ENCODE measurements around the gene GPANK1.

The GPANK1 gene

DNA sequence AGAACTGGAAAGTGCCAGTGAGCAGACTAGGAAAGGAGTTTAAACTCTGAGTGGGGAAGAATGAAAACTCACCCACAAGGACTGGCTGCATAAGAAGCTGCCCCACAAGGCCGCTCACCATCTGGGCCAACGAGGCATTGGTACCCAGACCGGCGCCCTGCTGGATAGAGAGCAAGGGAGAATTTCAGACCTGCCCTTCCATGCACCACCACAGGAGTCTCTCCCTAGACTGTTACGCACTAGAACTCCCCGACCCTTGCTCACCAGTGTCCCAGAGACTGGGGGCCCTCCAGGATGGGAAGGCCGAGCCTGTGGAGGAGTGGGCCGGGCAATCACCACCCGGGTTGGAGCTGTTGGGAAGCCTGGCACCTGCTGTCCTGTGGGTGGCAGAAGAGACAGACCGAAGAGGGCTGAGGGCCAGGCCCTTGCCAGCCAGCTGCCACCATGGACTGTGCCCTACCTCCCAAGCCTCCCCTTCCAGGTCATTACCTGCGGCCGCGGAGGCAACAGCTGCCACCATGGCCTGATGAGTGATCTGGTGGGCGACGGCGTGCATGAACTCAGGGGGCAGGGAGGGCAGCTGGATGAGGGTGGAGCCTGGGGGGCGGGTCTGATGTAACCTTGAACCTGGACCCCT, 20.9 kb downstream of the GPANK1 start:
- TF ChIP-seq CTBP1 (IDR thresholded peaks at IDR 0.05; ENCODE audit: borderline replicate concordance) (no peak), ZNF384 (IDR thresholded peaks at IDR 0.05) (no peak), NFRKB (IDR thresholded peaks at IDR 0.05) (no peak)
- no peak for DNase-seq (ENCODE audit: extremely low spot score)
- ChIA-PET POLR2A (interaction anchor here (1.0 to 1.9 kb wide), 5 partner anchors 9 to 21 kb away, joined by 3 to 5 read pairs (median 4); partner anchors contain the start of genes BAG6, C6orf47 and GPANK1), CTCF (interaction anchor here (0.5 kb wide), 1 partner anchor 242 kb away, joined by 3 read pairs; no protein-coding TSS in a partner anchor)

DNA sequence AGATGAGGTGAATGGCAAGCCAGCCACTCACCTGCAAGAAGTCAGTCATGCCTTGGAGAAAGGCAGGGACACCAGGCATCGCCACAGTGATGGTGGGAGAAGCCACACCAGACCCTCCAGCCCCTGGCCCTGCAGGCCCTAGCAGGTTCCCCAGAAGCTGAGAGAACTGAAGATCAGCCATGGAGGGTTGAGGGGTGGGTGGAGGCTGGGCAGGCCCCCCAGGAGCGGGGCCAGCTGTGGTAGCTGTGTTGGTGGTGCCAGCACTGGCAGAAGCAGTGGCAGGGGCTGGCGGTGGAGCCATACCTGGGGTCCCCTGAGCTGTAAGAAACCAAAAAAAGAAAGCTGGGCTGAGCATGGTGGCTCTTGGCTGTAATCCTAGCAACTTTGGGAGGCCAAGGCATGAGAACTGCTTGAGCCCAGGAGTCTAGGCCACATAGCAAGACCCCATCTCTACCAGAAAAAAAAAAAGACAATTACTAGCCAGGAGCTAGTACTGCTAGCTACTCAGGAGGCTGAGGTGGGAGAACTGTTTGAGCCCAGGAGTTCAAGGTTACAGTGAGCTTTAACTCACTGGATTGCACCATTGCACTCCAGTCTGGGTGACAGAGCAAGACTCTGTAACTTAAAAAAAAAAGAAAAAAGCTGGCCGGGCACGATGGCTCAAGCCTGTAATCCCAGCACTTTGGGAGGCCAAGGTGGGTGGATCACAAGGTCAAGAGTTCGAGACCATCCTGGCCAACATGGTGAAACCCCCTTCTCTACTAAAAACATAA, 21.8 kb downstream of the GPANK1 start:
- CTCF ChIA-PET, result no interaction called here
- DNase-seq (ENCODE audit: extremely low spot score), result no peak
- TF ChIP-seq ZNF384 (IDR thresholded peaks at IDR 0.05) (no peak), NFRKB (IDR thresholded peaks at IDR 0.05) (no peak), L3MBTL2 (conservative IDR thresholded peaks at IDR 0.05) (no peak), FOXA1 (IDR thresholded peaks at IDR 0.05) (no peak)
- TF ChIP-seq, protein P1, sequence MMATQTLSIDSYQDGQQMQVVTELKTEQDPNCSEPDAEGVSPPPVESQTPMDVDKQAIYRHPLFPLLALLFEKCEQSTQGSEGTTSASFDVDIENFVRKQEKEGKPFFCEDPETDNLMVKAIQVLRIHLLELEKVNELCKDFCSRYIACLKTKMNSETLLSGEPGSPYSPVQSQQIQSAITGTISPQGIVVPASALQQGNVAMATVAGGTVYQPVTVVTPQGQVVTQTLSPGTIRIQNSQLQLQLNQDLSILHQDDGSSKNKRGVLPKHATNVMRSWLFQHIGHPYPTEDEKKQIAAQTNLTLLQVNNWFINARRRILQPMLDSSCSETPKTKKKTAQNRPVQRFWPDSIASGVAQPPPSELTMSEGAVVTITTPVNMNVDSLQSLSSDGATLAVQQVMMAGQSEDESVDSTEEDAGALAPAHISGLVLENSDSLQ (IDR thresholded peaks at IDR 0.05), result no peak
- POLR2A ChIA-PET, result interaction anchor here (0.8 to 1.9 kb wide), 6 partner anchors 8 to 101 kb away, joined by 3 to 5 read pairs (median 4); partner anchors contain the start of genes BAG6, C6orf47, DDX39B and GPANK1

DNA sequence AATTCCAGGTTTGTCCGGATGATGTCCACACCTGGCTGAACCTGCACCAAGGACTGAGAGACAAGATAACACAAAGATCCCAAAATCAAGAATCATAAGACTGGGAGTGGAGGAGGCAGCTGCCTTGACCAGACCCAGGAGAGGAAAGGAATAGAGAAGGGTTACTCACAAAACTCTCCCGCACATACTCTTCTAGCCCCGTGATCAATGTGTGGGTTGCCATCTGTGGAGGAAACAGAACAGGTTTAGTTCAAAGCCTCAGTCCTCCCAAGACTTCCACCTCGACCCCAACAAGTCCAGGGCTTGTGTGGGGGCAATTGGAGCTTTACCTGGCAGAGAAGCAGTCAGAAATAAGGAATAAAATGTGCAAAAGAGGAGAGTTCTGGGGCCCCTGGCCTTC, 23.4 kb downstream of the GPANK1 start:
- DNase-seq (ENCODE audit: extremely low spot score), result no peak
- ChIA-PET CTCF (no interaction called here), POLR2A (interaction anchor here (3.1 kb wide), 1 partner anchor 10 kb away, joined by 19 read pairs; the partner anchor contains the start of gene BAG6)

DNA sequence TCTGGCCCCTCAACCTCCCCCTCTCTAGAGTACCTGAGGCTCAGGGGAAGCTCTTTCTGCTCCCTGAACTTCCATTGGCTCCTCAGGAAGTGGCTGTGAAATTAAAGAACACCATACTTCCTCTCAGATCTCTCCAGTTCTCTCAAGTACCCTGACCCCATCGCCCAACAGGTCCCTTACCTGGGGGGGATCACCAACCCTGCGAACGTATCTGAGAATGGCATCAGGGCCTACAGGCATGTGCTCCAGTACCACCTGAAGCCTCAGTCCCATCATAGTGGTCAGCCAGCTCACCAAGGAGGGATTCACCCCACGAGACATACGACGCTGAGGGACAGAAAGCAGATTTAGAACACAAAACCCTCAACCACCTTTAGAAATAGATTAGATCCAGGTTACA, 24.2 kb downstream of the GPANK1 start:
- DNase-seq (ENCODE audit: extremely low spot score), result no peak
- no peak for TF ChIP-seq FOXM1 (IDR thresholded peaks at IDR 0.05; ENCODE audit: borderline replicate concordance)
- TF ChIP-seq HDGF (IDR thresholded peaks at IDR 0.05; ENCODE audit: borderline replicate concordance), result no peak
- TF ChIP-seq NFRKB (IDR thresholded peaks at IDR 0.05), result no peak
- no peak for TF ChIP-seq SP1 (IDR thresholded peaks at IDR 0.05)
- TF ChIP-seq BHLHE40 (IDR thresholded peaks at IDR 0.05; ENCODE audit: borderline replicate concordance), result no peak
- no peak for TF ChIP-seq FOXK2 (IDR thresholded peaks at IDR 0.05)
- no peak for TF ChIP-seq L3MBTL2 (conservative IDR thresholded peaks at IDR 0.05)
- no peak for TF ChIP-seq ARNT (IDR thresholded peaks at IDR 0.05)
- TF ChIP-seq, protein P1 (IDR thresholded peaks at IDR 0.05), result no peak
- no peak for TF ChIP-seq CTBP1 (IDR thresholded peaks at IDR 0.05; ENCODE audit: borderline replicate concordance)
- TF ChIP-seq TARDBP (IDR thresholded peaks at IDR 0.05), result no peak
- no peak for TF ChIP-seq ZNF384 (IDR thresholded peaks at IDR 0.05)
- TF ChIP-seq LEF1 (IDR thresholded peaks at IDR 0.05; ENCODE audit: borderline replicate concordance), result no peak
- no peak for TF ChIP-seq SUZ12 (IDR thresholded peaks at IDR 0.05)
- POLR2A ChIA-PET, result interaction anchor here (1.2 to 3.7 kb wide), 3 partner anchors 10 to 20 kb away, joined by 5 to 20 read pairs (median 19); partner anchors contain the start of genes BAG6 and C6orf47
- CTCF ChIA-PET, result no interaction called here

More for the DNA sequence above, 23.4 kb downstream of the GPANK1 start:
- TF ChIP-seq, protein P1 (IDR thresholded peaks at IDR 0.05), result no peak
- TF ChIP-seq L3MBTL2 (conservative IDR thresholded peaks at IDR 0.05), result no peak
- TF ChIP-seq NFRKB (IDR thresholded peaks at IDR 0.05), result no peak
- TF ChIP-seq FOXK2 (IDR thresholded peaks at IDR 0.05), result no peak
- no peak for TF ChIP-seq CTBP1 (IDR thresholded peaks at IDR 0.05; ENCODE audit: borderline replicate concordance)
- no peak for TF ChIP-seq SP1 (IDR thresholded peaks at IDR 0.05)
- TF ChIP-seq SUZ12 (IDR thresholded peaks at IDR 0.05), result no peak
- no peak for TF ChIP-seq BHLHE40 (IDR thresholded peaks at IDR 0.05; ENCODE audit: borderline replicate concordance)
- no peak for TF ChIP-seq FOXA1 (IDR thresholded peaks at IDR 0.05)
- TF ChIP-seq ZNF384 (IDR thresholded peaks at IDR 0.05), result no peak

DNA sequence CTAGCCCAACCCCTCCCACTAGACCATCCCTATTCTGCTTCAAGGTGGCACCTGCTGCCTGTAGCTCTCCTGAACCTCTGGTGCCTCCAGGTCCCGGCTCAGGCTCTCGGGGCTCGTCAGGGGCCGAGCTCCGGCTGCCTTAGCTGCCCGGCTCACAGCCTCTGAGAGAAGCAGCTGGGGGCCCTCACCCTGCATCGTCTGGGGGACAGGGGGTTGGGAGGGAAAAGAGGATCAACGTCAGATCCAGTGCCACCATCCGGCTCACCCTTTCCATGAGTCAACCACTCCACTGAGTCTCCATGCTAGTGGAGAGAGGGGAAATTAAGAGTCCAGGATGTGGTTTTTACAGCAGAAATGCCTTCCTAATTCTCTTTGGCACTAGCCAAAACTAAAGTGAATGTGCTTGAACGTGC, 25.3 kb downstream of the GPANK1 start:
- POLR2A ChIA-PET, result interaction anchor here (1.0 to 3.7 kb wide), 7 partner anchors 10 to 93 kb away, joined by 3 to 20 read pairs (median 5); partner anchors contain the start of genes ATP6V1G2, BAG6, C6orf47 and CSNK2B
- DNase-seq (ENCODE audit: extremely low spot score), result no peak
- TF ChIP-seq HDGF (IDR thresholded peaks at IDR 0.05; ENCODE audit: borderline replicate concordance), result no peak
- no peak for TF ChIP-seq LEF1 (IDR thresholded peaks at IDR 0.05; ENCODE audit: borderline replicate concordance)
- no peak for TF ChIP-seq ZNF384 (IDR thresholded peaks at IDR 0.05)
- CTCF ChIA-PET, result no interaction called here

DNA sequence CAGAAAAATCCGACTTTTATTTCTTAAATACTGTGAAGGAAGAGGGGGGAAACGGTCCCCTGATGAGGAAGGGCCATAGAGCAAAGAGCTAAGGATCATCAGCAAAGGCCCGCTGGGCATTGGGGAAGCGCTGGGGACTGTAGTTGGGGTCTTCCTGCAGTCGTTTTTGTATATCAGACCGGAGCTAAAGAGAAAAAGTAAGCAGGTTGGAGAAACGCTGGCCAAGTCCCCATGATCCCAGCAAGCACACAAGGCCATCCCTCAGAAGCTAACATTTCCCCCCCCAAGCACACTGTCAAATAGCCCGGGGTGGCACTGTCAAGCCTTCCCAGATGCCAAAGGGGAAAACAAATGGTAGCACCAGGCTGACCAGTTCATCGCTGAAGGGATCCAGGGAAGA, 25.8 kb downstream of the GPANK1 start:
- POLR2A ChIA-PET, result interaction anchor here (1.0 to 3.7 kb wide), 8 partner anchors 10 to 92 kb away, joined by 3 to 20 read pairs (median 4); partner anchors contain the start of genes ATP6V1G2, BAG6, C6orf47 and CSNK2B

More for the DNA sequence above, 25.8 kb downstream of the GPANK1 start:
- CTCF ChIA-PET, result no interaction called here
- no peak for TF ChIP-seq ZNF384 (IDR thresholded peaks at IDR 0.05)
- TF ChIP-seq FOXA1 (IDR thresholded peaks at IDR 0.05), result no peak
- TF ChIP-seq TARDBP (IDR thresholded peaks at IDR 0.05), result no peak
- TF ChIP-seq, protein P1 (IDR thresholded peaks at IDR 0.05), result no peak
- TF ChIP-seq NFRKB (IDR thresholded peaks at IDR 0.05), result no peak
- TF ChIP-seq BHLHE40 (IDR thresholded peaks at IDR 0.05; ENCODE audit: borderline replicate concordance), result no peak
- no peak for TF ChIP-seq CTBP1 (IDR thresholded peaks at IDR 0.05; ENCODE audit: borderline replicate concordance)
- no peak for TF ChIP-seq LEF1 (IDR thresholded peaks at IDR 0.05; ENCODE audit: borderline replicate concordance)
- TF ChIP-seq ELF4 (IDR thresholded peaks at IDR 0.05), result no peak
- no peak for DNase-seq (ENCODE audit: extremely low spot score)

Data from HEK293T (cell line).